ENCODE measurements around the gene KDM2A. TPM values are rescaled to one million over a fixed set of nuclear protein-coding genes. Genes with fewer than 3 reads are reported as not detected.
A peak's percentile ranks its signal among the peaks of the same experiment; 100 is the strongest.

KDM2A gene
- total RNA-seq, 2 experiments from 2014 or later: 128 to 134 TPM

- Mint-ChIP-seq H3K27ac (no peak overlapping the region), H3K27me3 (no peaks in the 10 kb centered on the region), H3K9me3 (peaks cover 7% of the 10 kb centered on the region), H3K36me3 (peaks cover 43% of the 10 kb centered on the region), H3K4me3 (no peak overlapping the region), H3K4me1 (peaks cover 10% of the 10 kb centered on the region)
- DNase-seq (no peak), ATAC-seq (ENCODE audit: low read depth) (no peak)
- POLR2A ChIA-PET: interaction anchor here (1.0 to 1.7 kb wide), 4 partner anchors 10 to 146 kb away, joined by 3 to 6 read pairs (median 4); partner anchors contain the start of gene ANKRD13D
Measured at GRCh38 chr11:67299471-67300191, 180.6 kb downstream of the KDM2A start.

DNA sequence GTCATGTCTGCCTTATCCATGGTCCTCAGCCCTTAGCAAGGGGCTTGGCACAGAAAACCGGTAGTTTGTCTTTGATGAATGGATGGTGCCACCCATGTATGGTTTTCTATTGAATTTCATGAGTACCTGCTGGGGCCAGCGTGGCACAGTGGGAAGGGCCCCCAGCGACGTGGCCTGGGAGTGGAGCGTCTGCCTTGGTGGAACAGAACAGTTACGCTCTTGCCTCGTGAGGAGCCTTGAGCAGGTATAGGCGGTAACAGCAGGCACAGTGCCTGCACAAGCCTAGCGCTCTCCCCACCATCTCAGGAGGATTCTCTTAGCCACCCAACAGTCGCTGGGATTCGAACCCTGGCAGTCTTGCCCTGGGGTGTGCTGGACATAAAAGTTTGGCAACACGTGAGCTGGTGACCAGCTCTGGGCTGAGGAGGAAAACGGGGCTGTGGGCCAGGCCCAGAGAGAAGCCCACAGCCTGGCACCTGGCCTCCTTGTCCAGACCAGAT is 181.2 kb downstream of the KDM2A start:
- Mint-ChIP-seq H3K9me3 (peaks cover 7% of the 10 kb centered on the region), H3K27ac (no peak overlapping the region), H3K4me3 (no peak overlapping the region), H3K36me3 (peaks cover 36% of the 10 kb centered on the region), H3K4me1 (peaks cover 14% of the 10 kb centered on the region), H3K27me3 (no peaks in the 10 kb centered on the region)
- POLR2A ChIA-PET: interaction anchor here (1.2 to 5.6 kb wide), 3 partner anchors 11 to 17 kb away, joined by 3 to 66 read pairs (median 5); partner anchors contain the start of gene ANKRD13D
- DNase-seq (no peak), ATAC-seq (ENCODE audit: low read depth) (no peak)

DNA sequence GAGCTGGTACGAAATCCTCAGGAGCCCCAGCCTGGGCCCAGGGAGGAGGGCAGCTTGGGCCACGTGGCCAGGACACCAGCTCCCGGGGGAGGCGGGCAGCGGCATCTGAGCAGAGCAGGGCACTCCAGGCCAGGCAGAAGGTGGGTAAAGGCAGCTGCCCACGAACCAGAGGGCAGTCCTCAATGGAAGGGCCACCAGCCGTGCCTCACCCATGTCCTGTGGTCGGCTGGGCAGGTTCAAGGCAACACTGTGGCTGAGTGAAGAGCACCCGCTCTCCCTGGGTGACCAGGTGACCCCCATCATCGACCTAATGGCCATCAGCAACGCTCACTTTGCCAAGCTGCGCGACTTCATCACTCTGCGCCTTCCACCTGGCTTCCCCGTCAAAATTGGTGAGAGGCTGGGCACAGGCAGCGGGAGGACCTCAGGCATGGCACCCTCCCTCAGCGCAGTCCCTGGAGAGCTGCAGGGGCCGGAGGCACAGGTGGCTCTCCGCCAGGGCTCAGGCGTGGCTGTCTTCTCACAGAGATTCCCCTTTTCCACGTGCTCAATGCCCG is 181.8 kb downstream of the KDM2A start:
- peaks cover 7% of the 10 kb centered on the region for H3K9me3 Mint-ChIP-seq
- H3K4me1 Mint-ChIP-seq: peaks cover 14% of the 10 kb centered on the region
- H3K4me3 Mint-ChIP-seq: no peak overlapping the region
- peaks cover 31% of the 10 kb centered on the region for H3K36me3 Mint-ChIP-seq
- no peak for DNase-seq
- no peak overlapping the region for H3K27ac Mint-ChIP-seq
- POLR2A ChIA-PET: interaction anchor here (1.1 to 5.6 kb wide), 4 partner anchors 12 to 23 kb away, joined by 3 to 66 read pairs (median 6); partner anchors contain the start of gene ANKRD13D
- no peaks in the 10 kb centered on the region for H3K27me3 Mint-ChIP-seq
- no peak for ATAC-seq (ENCODE audit: low read depth)

DNA sequence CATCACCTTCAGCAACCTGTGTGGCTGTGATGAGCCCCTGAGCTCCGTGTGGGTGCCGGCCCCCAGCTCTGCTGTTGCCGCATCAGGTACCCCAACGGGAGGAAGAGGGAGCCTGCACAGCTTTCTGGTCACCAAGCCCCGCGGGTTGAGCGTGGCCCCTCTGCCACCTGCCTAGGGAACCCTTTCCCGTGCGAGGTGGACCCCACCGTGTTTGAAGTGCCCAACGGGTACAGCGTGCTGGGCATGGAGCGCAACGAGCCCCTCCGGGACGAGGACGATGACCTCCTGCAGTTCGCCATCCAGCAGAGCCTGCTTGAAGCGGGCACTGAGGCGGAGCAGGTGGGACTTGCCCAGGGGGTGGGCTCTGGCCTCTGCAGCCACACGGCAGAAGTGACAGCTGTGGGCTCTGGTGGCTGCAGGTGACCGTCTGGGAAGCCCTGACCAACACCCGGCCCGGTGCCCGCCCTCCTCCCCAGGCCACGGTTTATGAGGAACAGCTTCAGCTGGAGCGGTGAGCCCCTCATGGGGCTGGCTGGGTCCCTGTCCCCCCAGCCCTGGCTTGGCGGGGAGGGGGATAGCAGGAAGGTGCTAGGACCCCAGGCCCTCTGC is 182.4 kb downstream of the KDM2A start:
- Mint-ChIP-seq H3K4me3 (no peak overlapping the region), H3K9me3 (peaks cover 2% of the 10 kb centered on the region), H3K36me3 (peaks cover 25% of the 10 kb centered on the region), H3K27ac (no peak overlapping the region), H3K27me3 (no peaks in the 10 kb centered on the region), H3K4me1 (peaks cover 11% of the 10 kb centered on the region)
- POLR2A ChIA-PET: interaction anchor here (0.6 to 5.6 kb wide), 6 partner anchors 12 to 1798 kb away, joined by 3 to 66 read pairs (median 6); partner anchors contain the start of genes ANKRD13D and GRK2
- no peak for ATAC-seq (ENCODE audit: low read depth)
- peak; percentile 35 for DNase-seq

GRCh38 chr11:67301951-67302516 is 183.0 kb downstream of the KDM2A start:
- Mint-ChIP-seq H3K27ac (peak overlapping the region; percentile 75), H3K27me3 (no peaks in the 10 kb centered on the region), H3K36me3 (peaks cover 19% of the 10 kb centered on the region), H3K9me3 (no peaks in the 10 kb centered on the region), H3K4me1 (peaks cover 10% of the 10 kb centered on the region), H3K4me3 (peak overlapping the region; percentile 60)
- DNase-seq: peak; percentile 36
- no peak for ATAC-seq (ENCODE audit: low read depth)
- POLR2A ChIA-PET: interaction anchor here (0.6 to 5.6 kb wide), 11 partner anchors 9 to 1798 kb away, joined by 4 to 66 read pairs (median 8); partner anchors contain the start of genes ANKRD13D, GRK2 and POLD4

DNA sequence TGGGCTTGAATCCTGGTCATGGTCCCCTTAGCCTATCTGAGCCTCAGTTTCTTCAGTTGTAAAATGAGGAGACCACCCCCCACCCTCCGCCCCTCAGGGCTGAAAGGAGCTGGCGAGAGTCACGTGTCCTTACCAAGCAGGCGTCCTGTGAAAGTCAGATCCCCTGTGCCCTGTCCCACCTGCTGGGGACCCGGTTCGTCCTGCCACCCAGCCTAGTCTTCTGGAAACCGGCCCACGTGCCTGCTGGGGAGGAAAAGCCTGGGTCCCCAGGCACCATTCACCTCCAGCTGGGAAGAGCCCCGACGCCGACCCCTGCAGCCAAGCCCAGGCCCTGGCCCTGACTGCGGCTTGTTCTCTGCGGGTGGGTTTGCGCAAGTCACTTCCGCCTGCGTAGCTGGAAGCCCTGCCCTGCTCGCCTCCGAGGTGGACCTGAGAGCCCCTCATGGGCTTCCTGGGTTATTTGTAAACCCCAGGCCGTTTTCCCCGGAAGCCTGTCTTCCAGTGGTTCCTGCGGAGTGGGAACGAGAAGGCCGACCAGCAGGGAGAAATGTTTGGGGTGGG is 183.6 kb downstream of the KDM2A start:
- H3K36me3 Mint-ChIP-seq: peaks cover 15% of the 10 kb centered on the region
- no peaks in the 10 kb centered on the region for H3K9me3 Mint-ChIP-seq
- POLR2A ChIA-PET: interaction anchor here (0.8 to 5.6 kb wide), 14 partner anchors 10 to 63 kb away, joined by 3 to 66 read pairs (median 8); partner anchors contain the start of genes ANKRD13D, GRK2 and POLD4
- ATAC-seq (ENCODE audit: low read depth): peak; percentile 31
- H3K4me3 Mint-ChIP-seq: peak overlapping the region; percentile 60
- H3K27ac Mint-ChIP-seq: peak overlapping the region; percentile 75
- no peaks in the 10 kb centered on the region for H3K27me3 Mint-ChIP-seq
- H3K4me1 Mint-ChIP-seq: peaks cover 10% of the 10 kb centered on the region
- peak; percentile 32 for DNase-seq

DNA sequence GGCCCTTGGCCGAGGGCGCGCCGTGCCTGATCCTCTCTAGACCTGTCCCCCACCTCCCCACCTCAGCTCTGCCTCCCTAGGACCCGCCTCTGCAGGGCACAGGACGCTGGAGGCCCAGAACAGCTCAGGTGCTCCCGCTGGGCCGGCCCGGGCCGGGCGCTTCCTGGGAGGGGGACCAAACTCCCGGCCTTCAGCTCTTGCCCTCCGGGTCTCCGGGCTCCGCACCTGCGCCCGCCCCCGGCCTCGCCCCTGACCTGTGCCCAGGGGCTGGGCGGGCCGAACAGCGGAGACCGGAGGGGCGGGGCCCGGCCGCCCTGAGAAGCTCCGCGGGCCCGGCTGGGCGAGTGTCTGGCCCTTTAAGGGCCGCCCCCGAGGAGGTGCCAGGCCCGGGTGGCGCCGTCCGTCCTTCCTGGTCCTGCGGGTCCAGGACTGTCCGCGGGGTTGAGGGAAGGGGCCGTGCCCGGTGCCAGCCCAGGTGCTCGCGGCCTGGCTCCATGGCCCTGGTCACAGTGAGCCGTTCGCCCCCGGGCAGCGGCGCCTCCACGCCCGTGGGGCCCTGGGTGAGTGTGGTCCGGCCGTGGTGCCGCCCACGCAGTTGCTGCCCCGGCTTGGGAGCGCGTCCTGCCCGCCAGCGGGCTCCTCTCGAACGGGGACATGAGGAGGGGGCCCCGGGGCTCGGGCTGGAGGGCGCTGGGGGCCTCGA is 184.2 kb downstream of the KDM2A start, which contains the start of gene SSH3:
Gene SSH3, plus strand, starts transcription at position 399 of the 703 bp plus-strand sequence. Its CDS starts 96 bp downstream, at position 495.
- H3K36me3 Mint-ChIP-seq: peaks cover 9% of the 10 kb centered on the region
- peak within 1 kb of the TSS; percentile 75 for H3K27ac Mint-ChIP-seq
- POLR2A ChIA-PET: interaction anchor here (0.7 to 5.6 kb wide), 15 partner anchors 10 to 63 kb away, joined by 3 to 66 read pairs (median 7); partner anchors contain the start of genes ANKRD13D, GRK2 and POLD4
- H3K27me3 Mint-ChIP-seq: no peaks in the 10 kb centered on the region
- no peaks in the 10 kb centered on the region for H3K9me3 Mint-ChIP-seq
- peaks cover 8% of the 10 kb centered on the region for H3K4me1 Mint-ChIP-seq
- ATAC-seq (ENCODE audit: low read depth) (peak; percentile 79), DNase-seq (peak; percentile 76)
- peak within 1 kb of the TSS; percentile 68 for H3K4me3 Mint-ChIP-seq

GRCh38 chr11:67303835-67304411 is 184.9 kb downstream of the KDM2A start:
- ATAC-seq (ENCODE audit: low read depth): peak; percentile 31
- Mint-ChIP-seq H3K4me3 (peak overlapping the region; percentile 68), H3K27me3 (no peaks in the 10 kb centered on the region), H3K36me3 (peaks cover 3% of the 10 kb centered on the region), H3K9me3 (no peaks in the 10 kb centered on the region), H3K4me1 (peaks cover 5% of the 10 kb centered on the region), H3K27ac (no peak overlapping the region)
- peak; percentile 64 for DNase-seq
- POLR2A ChIA-PET: interaction anchor here (0.7 to 5.6 kb wide), 15 partner anchors 10 to 51 kb away, joined by 3 to 66 read pairs (median 7); partner anchors contain the start of genes ANKRD13D, GRK2 and POLD4

GRCh38 chr11:67304511-67305113 is 185.5 kb downstream of the KDM2A start:
- no peak for ATAC-seq (ENCODE audit: low read depth)
- peak overlapping the region; percentile 68 for H3K4me3 Mint-ChIP-seq
- peak overlapping the region; percentile 42 for H3K27ac Mint-ChIP-seq
- no peaks in the 10 kb centered on the region for H3K27me3 Mint-ChIP-seq
- no peaks in the 10 kb centered on the region for H3K9me3 Mint-ChIP-seq
- POLR2A ChIA-PET: interaction anchor here (1.2 to 5.6 kb wide), 6 partner anchors 9 to 42 kb away, joined by 3 to 66 read pairs (median 6); partner anchors contain the start of gene ANKRD13D
- H3K4me1 Mint-ChIP-seq: peaks cover 5% of the 10 kb centered on the region
- no peaks in the 10 kb centered on the region for H3K36me3 Mint-ChIP-seq
- DNase-seq: no peak

GRCh38 chr11:67306769-67307544 is 187.9 kb downstream of the KDM2A start:
- no peaks in the 10 kb centered on the region for H3K27me3 Mint-ChIP-seq
- H3K9me3 Mint-ChIP-seq: no peaks in the 10 kb centered on the region
- H3K36me3 Mint-ChIP-seq: no peaks in the 10 kb centered on the region
- H3K27ac Mint-ChIP-seq: no peak overlapping the region
- H3K4me1 Mint-ChIP-seq: peaks cover 6% of the 10 kb centered on the region
- no peak for ATAC-seq (ENCODE audit: low read depth)
- no peak for DNase-seq
- no peak overlapping the region for H3K4me3 Mint-ChIP-seq
- POLR2A ChIA-PET: no interaction called here

- H3K9me3 Mint-ChIP-seq: no peaks in the 10 kb centered on the region
- H3K4me3 Mint-ChIP-seq: no peak overlapping the region
- DNase-seq (no peak), ATAC-seq (ENCODE audit: low read depth) (no peak)
- H3K4me1 Mint-ChIP-seq: peaks cover 9% of the 10 kb centered on the region
- H3K36me3 Mint-ChIP-seq: no peaks in the 10 kb centered on the region
- POLR2A ChIA-PET: interaction anchor here (1.1 to 2.0 kb wide), 2 partner anchors 20 to 36 kb away, joined by 3 to 7 read pairs; no protein-coding TSS in a partner anchor
- no peak overlapping the region for H3K27ac Mint-ChIP-seq
- no peaks in the 10 kb centered on the region for H3K27me3 Mint-ChIP-seq
Measured at GRCh38 chr11:67307545-67308001, 188.5 kb downstream of the KDM2A start.

Measured in activated naive CD8-positive, alpha-beta T cell treated with anti-CD3 and anti-CD28 coated beads, Interleukin-2, amount 10 ng/mL, durations not matched to agents 7 days and 5 days (primary cell).